GM21526 (cell line): Measurements from ENCODE around the gene MEX3C.

Experiments used
- ATAC-seq: cut with Tn5 transposase; IDR thresholded peaks from one replicate; pipeline ENCODE4 v1.9.1; 2021; ENCODE audit warnings: moderate library complexity; ENCODE audit not compliant: unreplicated experiment, low FRiP score

The MEX3C gene

GRCh38 chr18:51192026-51192425 is 5.5 kb downstream of the MEX3C start:
- ATAC-seq = no peak

DNA sequence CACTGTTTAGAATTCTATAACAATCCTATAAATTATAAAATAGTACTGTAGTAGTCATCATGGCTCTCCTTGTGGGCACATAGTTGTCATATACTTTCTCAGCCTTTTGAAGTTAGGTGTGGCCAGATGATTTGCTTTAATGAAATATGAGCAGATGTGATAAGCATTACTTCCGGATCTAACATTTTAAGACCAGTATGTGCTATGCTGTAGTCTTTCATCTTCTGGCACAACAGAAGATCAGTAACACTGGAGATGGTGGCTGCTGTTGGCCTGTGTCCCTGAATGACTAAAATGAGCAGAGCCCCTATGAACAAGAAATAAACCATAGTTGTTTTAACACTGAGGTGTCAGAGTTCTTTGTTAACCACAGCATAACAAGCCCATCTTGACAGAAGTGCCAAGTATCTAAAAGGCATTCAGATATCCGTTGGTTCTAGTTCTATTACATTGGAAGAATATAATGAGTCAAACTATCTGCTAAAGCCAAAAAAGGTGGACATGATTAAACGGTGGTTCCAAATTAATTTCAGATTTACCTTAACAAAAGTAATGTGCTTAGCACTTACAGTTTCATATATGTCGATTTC is 6.3 kb downstream of the MEX3C start:
- no peak for ATAC-seq

GRCh38 chr18:51190000-51190399 is 7.5 kb downstream of the MEX3C start:
- no peak for ATAC-seq

GRCh38 chr18:51188024-51188701 is 9.3 kb downstream of the MEX3C start:
- ATAC-seq = peak; percentile 48

GRCh38 chr18:51185075-51185474 is 12.4 kb downstream of the MEX3C start:
- no peak for ATAC-seq

DNA sequence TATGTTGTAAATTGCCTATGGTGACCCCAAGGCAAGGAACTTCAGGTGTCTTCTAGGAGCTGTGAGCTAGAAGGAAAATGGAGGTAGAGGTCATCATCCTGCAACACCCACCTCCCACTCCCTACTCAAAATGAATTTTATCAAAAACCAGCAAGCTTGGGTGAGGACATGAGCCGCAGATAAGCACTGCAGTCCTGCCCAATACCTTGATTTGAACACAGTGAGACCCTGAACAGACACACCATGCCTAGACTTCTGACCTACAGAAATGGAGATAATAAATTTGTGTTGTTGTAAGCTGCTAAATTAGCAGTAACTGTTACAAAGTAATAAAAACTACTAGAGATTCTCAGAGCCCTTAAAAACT is 13.4 kb downstream of the MEX3C start:
- no peak for ATAC-seq

DNA sequence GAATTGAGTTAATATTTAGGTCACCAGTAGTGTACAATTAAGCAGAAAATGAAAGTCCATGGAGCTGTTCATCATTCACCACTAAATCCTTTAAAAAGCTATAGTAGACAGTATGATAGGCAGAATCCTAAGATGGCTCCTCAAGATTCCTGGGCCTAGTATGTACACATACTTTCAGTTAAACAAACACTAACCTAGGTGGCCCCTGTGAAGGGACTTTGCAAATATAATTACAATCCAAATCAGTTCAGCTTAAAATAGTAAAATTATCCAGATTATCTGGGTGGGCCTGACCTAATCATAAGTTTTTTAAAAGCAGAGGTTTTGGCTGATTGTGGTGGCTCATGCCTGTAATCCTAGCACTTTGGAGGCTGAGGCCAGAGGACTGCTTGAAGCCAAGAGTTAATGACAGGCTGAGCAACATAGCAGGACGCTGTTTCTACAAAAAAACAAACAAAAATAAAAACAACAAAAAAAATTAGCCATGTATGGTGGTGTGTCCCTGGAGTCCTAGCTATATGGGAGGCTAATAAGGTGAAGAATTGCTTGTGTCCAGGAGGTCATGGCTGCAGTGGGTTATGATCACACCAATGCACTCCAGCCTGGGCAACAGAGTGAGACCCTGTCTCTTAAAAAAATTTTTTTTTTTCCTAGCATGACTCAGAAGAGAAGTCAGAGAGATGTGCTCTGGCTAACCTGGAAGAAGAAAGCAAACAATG is 13.9 kb downstream of the MEX3C start:
- no peak for ATAC-seq

- ATAC-seq = no peak
Observed at GRCh38 chr18:51182824-51183223, 14.7 kb downstream of the MEX3C start.

DNA sequence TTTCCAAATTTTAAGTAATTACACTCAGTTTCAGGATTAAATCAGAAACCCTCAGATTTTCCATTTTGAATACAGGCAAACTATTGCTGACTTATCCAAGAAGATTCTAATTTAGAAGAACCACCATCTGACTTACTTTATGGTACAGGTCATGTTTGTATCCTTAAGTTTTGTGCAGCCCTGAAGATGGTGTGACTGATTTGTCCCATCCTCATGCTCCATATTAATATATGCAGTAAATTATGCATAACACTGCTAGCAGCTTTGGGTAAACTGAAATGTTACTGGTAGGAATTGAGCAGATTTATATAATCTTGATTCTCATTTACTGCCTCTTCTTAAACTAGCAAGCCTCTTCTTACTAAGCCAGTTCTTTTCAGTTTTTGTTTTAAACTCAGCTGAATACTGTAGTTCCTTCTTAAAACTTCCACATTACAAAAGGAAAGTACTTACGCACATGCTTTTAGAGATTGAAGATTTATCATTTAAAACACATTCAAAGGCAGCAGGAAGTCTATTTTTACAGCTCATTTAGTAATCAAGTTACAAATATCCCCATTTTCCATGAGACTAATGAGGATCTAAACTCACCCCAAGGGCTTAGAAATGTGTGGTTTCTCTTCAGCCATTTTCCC is 25.7 kb downstream of the MEX3C start:
- ATAC-seq = no peak

- peak; percentile 43 for ATAC-seq
Observed at GRCh38 chr18:51171223-51171622, 26.3 kb downstream of the MEX3C start.

DNA sequence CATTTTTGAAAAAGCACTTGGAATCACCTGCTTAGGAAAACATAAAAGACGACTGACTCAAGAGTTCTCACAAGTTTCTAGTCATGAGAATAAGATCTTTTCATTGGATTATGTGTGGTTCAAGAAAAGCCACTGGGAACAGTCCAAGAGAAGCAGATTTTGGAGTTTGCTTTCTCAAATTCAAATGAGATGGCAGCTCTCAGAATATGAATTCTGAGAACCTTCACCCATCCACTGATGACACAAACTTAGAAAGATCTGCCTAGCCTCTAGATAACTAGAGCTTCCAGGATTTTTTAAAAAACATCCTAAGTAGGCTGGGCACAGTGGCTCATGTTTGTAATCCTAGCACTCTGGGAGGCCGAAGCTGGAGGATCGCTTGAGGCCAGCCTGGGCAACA is 26.8 kb downstream of the MEX3C start:
- no peak for ATAC-seq

GRCh38 chr18:51169731-51170130 is 27.8 kb downstream of the MEX3C start:
- no peak for ATAC-seq

DNA sequence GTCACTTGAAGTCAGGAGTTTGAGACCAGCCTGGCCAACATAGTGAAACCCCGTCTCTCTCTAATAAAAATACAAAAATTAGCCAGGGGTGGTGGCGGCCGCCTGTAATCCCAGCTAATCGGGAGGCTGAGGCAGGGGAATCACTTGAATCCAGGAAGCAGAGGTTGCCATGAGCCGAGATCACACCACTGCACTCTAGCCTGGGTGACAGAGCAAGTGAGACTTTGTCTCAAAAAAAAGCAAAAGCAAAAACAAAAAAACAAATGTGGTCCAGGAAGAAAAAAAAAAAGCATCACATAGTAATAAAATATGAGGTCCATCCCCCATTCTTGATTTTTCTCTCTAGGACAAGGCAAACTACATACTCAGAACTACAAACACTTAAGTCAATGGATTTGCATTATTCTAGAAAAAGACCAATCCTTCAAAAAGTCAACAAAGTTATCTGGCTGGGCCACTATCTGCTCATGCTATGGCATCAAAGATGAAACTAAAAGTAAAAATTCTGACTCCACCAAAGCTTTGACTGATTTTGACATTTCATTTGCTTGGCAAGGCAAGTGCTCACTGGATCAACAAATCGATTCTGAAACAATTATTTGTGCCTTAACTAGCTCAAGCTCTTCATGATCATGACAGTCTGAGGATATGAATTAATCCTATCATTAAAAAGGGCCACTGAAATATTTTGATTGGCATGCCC is 28.4 kb downstream of the MEX3C start:
- peak; percentile 50 for ATAC-seq

DNA sequence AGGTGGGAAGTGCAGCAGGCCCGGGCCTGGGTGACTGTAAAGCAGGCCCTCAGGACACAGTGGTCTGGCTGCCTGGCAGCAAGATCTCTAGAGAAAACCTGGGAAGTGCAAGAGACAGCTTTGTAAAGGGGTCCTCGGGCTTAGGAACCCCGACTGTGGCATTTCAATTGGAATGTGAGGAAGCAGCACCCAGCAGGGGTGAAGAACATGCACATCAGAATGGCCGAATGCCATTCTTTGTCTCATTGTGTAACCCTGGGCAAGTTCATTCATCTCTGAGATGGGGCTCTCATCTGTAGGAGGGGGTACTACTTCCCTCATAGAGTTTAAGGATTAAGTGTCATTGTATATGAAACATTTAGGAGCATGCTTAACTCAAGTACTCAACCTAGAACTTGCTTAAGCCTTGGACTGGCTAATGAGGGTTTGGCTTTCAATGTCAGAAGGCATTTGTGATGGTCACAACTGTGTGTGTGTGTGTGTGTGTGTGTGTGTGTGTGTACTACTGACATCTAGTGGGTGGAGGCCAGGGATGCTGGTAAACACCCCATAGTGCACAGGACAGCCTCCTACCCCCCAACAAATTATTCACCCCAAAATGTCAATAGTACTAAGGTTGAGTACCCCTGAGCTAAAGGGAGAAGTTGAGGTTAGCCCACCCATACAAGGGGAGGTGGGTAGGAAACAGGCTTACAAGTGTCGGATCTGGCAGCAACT is 29.3 kb downstream of the MEX3C start:
- no peak for ATAC-seq

DNA sequence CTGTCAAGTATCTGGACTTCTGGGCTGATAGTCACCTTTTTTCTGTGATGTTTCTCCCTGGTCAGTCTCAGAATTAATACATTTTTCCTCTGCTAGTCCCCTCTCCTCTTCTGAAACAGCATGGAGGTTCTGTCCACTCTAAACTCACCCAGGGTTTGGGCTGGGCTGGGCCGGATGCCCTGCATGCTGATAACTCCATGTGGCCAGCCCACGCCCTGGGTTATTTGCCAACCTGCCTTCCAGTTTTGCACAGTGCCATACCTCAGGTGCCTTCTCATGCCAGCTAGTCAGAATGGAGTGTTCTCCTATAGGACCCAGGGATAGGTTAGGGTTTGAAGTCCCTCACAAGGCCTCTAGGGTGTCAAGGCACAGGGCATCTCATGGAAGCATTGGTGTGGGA is 32.2 kb downstream of the MEX3C start:
- no peak for ATAC-seq

DNA sequence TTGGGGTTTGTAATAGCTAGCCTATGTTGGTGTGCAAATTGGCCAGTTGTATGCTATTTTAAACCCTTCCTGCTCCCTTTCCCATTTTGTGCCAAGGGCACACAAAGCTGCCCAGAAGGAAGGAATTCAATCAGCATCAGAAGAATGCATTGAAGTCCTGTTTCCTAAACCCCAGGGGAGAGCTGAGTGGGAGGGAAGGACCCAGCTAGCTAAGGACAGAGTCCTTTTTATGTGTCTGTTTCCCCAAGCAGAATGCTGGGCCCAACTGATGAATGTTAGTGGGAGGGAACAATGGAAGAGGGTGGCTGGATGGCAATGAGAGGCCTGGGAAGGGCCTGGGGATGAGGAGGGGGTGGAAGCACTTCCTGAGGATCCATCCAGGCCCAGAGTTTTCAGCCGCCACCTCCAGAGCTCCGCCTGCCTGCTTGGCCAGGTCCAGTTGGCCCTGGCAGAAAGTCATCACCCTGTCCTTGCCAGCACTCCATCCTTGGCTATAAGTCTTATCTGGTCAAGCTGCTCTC is 32.7 kb downstream of the MEX3C start:
- no peak for ATAC-seq

- no peak for ATAC-seq
Observed at GRCh38 chr18:51164342-51164741, 33.1 kb downstream of the MEX3C start.

DNA sequence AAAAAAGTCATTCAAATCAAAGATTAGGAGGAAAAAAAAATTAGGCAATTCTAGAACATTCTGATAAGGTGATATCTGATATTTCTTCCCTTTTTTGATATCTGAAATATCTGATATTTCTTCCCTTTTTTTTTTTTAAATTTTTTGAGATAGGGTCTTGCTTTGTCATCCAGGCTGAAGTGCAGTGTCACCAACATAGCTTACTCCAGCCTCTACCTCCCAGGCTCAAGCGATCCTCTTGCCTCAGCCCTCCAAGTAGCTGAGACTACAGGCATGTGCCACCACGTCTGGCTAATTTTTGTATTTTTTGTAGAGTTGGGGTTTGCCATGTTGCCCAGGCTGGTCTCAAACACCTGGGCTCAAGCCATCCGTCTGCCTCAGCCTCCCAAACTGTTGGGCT is 33.9 kb downstream of the MEX3C start:
- no peak for ATAC-seq

DNA sequence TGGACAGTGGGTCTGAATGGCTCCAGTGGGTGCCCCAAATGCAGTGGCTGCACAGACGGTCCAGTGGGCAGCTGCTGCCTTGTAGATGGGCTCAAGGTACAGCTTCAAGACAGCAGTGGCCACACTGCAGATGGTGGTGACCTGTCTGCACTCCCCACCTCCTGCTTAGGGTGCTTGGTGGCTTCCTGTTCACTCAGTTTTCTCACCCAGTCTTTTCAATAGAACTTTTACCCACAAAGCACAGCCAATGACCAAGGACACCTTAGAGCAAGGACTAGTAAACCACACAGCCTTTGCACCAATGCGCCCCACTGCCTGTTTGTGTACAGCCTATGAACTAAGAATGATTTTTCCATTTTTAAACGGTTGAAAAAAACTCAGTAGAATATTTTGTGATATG is 34.9 kb downstream of the MEX3C start:
- ATAC-seq = no peak

- no peak for ATAC-seq
Observed at GRCh38 chr18:51160646-51161045, 36.8 kb downstream of the MEX3C start.
